A673 (cell line): ENCODE measurements around the gene FES. TPM values are rescaled to one million over a fixed set of nuclear protein-coding genes. Genes with fewer than 3 reads are reported as not detected.
"Not testable (repeated sequence)": the region's sequence is repeated elsewhere in the genome, so short reads cannot be mapped to it uniquely, and the experiment has no call there.

Experiments used
- BruUV-seq: library from RNA; stranded (reverse); fragments of 400-500 nt; replicated peaks from 2 replicates; lab custom pipeline; 2021; lab: Mats Ljungman, UMichigan
- CTCF ChIA-PET: fragments of 300-600 bp; sonication (Branson Sonifier 250); formaldehyde crosslinking; loops from one replicate; lab custom pipeline; 2022; ENCODE audit warnings: antibody characterized with exemption; lab: Charles Lee
- POLR2A ChIA-PET: fragments of 300-600 bp; sonication (Branson Sonifier 250); formaldehyde crosslinking; loops from one replicate; lab custom pipeline; 2022; ENCODE audit warnings: antibody characterized with exemption; ENCODE audit not compliant: low non-redundant PET; lab: Charles Lee
- DNase-seq: peaks from one replicate; pipeline ENCODE4 v3.0.0-alpha.2; 2015; ENCODE audit warnings: low spot score
- H3K27ac ChIP-seq: fragments of 200-600 bp; sonication (generic); 2 replicates; pipeline ENCODE4 v1.5.1; 2016; ENCODE audit warnings: mixed run types, low read depth, mild to moderate bottlenecking, mixed read lengths, antibody characterized with exemption, low read length; ENCODE audit not compliant: poor library complexity, severe bottlenecking
- H3K27me3 ChIP-seq: fragments of 200-600 bp; sonication (generic); replicated peaks from 2 replicates; pipeline ENCODE4 v1.6.1; 2017; ENCODE audit warnings: mixed run types, low read depth, mild to moderate bottlenecking, mixed read lengths, antibody characterized with exemption, low read length; ENCODE audit not compliant: insufficient read depth, poor library complexity
- H3K36me3 ChIP-seq: fragments of 200-600 bp; sonication (generic); 2 replicates; pipeline ENCODE4 v1.6.1; 2016; ENCODE audit warnings: mixed run types, mild to moderate bottlenecking, mixed read lengths, antibody characterized with exemption, low read length; ENCODE audit not compliant: insufficient read depth, poor library complexity, severe bottlenecking
- H3K4me1 ChIP-seq: fragments of 200-600 bp; sonication (generic); 2 replicates; pipeline ENCODE4 v1.6.1; 2017; ENCODE audit warnings: mixed run types, mild to moderate bottlenecking, mixed read lengths, antibody characterized with exemption, low read length; ENCODE audit not compliant: insufficient read depth, poor library complexity, severe bottlenecking
- H3K4me3 ChIP-seq: fragments of 200-600 bp; sonication (generic); 2 replicates; pipeline ENCODE4 v1.5.1; 2016; ENCODE audit warnings: low read depth, mixed run types, mild to moderate bottlenecking, mixed read lengths, low read length; ENCODE audit not compliant: poor library complexity, severe bottlenecking
- H3K9me3 ChIP-seq: fragments of 200-600 bp; sonication (generic); 2 replicates; pipeline ENCODE4 v1.6.1; 2016; ENCODE audit warnings: mixed run types, low read depth, mild to moderate bottlenecking, mixed read lengths, antibody characterized with exemption, low read length; ENCODE audit not compliant: poor library complexity, severe bottlenecking
- EZH2 ChIP-seq: fragments of 200-600 bp; sonication (generic); IDR thresholded peaks from 2 replicates; pipeline ENCODE4 v1.6.1; 2017; ENCODE audit warnings: borderline replicate concordance, low read depth, mild to moderate bottlenecking, mixed read lengths, antibody characterized with exemption, low read length; ENCODE audit not compliant: poor library complexity, severe bottlenecking
- intact Hi-C: fragments of 100-400 bp; cut with micrococcal nuclease; formaldehyde crosslinking; loops from one replicate; pipeline ENCODE4 v1.10.0; 2022; ENCODE audit not compliant: unreplicated experiment
- total RNA-seq: library from RNA; stranded (reverse); gene quantifications from 2 replicates; pipeline ENCODE4 v1.2.3, GENCODE V29; 2021
- TF ChIP-seq, protein P1 (sequence below): fragments of 300-800, 200-600 bp; sonication (generic); conservative IDR thresholded peaks from 2 replicates; pipeline ENCODE4 v1.5.1; 2017; ENCODE audit warnings: low read depth, mild to moderate bottlenecking, antibody characterized with exemption, low read length, moderate library complexity, mixed read lengths

The FES gene
- total RNA-seq, 1 experiment from 2014 or later = 3.8 TPM

GRCh38 chr15:90844696-90845095 is 39.6 kb upstream of the FES start:
- DNase-seq = no peak
- BruUV-seq = no TSS peak
- Histone ChIP-seq H3K4me3 (no peak overlapping the region), H3K4me1 (peaks cover 7% of the 10 kb centered on the region), H3K36me3 (no peaks in the 10 kb centered on the region), H3K27me3 (no peaks in the 10 kb centered on the region), H3K27ac (no peak overlapping the region), H3K9me3 (no peaks in the 10 kb centered on the region)
- CTCF ChIA-PET = no interaction called here
- POLR2A ChIA-PET = interaction anchor here (0.6 kb wide), 1 partner anchor 632 kb away, joined by 3 read pairs; no protein-coding TSS in a partner anchor
- TF ChIP-seq EZH2 = no peak
- TF ChIP-seq, protein P1, sequence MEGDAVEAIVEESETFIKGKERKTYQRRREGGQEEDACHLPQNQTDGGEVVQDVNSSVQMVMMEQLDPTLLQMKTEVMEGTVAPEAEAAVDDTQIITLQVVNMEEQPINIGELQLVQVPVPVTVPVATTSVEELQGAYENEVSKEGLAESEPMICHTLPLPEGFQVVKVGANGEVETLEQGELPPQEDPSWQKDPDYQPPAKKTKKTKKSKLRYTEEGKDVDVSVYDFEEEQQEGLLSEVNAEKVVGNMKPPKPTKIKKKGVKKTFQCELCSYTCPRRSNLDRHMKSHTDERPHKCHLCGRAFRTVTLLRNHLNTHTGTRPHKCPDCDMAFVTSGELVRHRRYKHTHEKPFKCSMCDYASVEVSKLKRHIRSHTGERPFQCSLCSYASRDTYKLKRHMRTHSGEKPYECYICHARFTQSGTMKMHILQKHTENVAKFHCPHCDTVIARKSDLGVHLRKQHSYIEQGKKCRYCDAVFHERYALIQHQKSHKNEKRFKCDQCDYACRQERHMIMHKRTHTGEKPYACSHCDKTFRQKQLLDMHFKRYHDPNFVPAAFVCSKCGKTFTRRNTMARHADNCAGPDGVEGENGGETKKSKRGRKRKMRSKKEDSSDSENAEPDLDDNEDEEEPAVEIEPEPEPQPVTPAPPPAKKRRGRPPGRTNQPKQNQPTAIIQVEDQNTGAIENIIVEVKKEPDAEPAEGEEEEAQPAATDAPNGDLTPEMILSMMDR = no peak
- intact Hi-C loops = no loop called here

DNA sequence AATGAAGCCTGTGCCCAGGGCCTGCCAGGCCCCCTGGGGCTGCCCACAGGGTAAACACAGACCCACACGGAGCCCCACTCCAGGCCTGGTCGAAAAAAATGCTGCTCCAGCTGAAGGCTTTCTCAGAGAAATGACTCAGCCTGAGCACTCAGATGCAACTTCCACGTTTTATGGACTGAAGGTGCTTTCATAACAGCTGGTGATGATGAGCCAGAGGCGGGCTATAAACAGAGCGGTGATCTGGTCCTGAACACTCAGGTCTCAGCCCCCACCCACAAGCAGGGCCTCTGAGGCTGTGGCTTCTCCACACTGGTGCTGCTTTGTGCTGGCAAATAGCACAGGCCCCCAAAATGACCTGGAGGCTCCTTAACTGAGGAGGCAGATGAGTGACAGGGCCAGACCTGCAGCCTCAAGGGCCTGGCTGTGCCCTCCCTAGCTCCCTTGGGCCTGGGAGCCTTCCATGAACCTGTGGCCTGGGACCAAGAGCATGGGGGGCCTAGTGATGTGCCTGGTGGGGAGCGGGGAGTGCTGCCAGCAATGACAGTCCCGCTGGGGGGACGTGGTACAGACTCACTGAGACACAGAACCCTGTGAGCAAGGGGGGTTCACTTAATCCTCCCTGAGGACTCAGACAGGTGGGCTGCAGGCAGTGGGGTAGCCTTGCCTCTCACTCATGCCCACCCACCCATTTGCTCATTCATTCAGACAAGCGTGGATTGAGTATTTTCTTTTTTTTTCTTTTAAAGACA is 38.9 kb upstream of the FES start:
- peak; percentile 33 for DNase-seq
- no peaks in the 10 kb centered on the region for H3K36me3 ChIP-seq
- no peak for TF ChIP-seq EZH2
- TF ChIP-seq, protein P1 = no peak
- H3K4me3 ChIP-seq = no peak overlapping the region
- H3K9me3 ChIP-seq = no peaks in the 10 kb centered on the region
- H3K27me3 ChIP-seq = no peaks in the 10 kb centered on the region
- peaks cover under 1% of the 10 kb centered on the region for H3K4me1 ChIP-seq
- CTCF ChIA-PET = no interaction called here
- POLR2A ChIA-PET = interaction anchor here (0.6 kb wide), 2 partner anchors 432 to 633 kb away, joined by 3 to 5 read pairs; no protein-coding TSS in a partner anchor
- no TSS peak for BruUV-seq
- intact Hi-C loops = no loop called here
- H3K27ac ChIP-seq = no peak overlapping the region

GRCh38 chr15:90849424-90849823 is 34.9 kb upstream of the FES start:
- BruUV-seq, CTCF ChIA-PET, POLR2A ChIA-PET: not testable (repeated sequence)

More at GRCh38 chr15:90849424-90849823, 34.9 kb upstream of the FES start:
- H3K27ac ChIP-seq, H3K4me3 ChIP-seq, H3K9me3 ChIP-seq, intact Hi-C loops, H3K36me3 ChIP-seq, DNase-seq, H3K4me1 ChIP-seq, H3K27me3 ChIP-seq: not testable (repeated sequence)
